ENCODE data around the gene PRDM16.

The PRDM16 gene

DNA sequence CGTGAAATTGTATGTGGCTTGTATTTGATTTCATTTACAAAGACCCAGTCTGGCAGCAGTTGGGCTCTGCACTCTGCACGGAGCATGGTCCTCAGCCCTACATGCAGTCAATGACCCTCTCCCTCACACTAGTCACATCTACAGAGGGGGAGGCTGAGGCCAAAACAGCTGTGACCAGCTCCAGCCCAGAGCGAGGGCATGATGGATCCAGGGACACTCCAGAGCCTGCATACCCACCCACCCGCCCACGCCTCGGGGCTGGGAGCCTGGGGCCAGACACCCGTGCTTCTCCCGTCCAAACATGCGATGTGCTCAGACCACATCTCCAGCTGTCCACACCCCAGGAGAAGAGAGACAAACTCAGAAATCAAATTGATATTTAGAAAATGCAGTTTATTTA is 14.0 kb upstream of the PRDM16 start:
- no peak for DNase-seq

DNA sequence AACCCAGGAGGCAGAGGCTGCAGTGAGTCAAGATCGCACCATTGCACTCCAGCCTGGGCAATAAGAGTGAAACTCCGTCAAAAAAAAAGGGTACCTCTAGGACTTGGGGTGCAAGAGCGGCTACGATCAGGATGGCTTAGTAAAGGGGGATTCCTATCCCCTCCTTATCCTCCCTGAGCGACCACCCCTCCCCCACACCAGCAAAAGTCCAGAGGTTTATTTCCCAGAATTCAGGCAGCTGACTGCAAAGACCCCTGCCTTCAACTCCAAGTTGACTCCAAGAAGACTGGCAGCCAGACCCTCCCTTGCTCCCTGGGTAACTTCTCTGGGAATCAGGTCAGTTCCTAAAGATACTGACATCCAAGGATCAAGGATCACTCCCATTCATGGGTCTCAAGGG is 12.4 kb upstream of the PRDM16 start:
- DNase-seq: no peak

GRCh38 chr1:3058263-3059030 is 10.6 kb upstream of the PRDM16 start:
- DNase-seq: no peak

GRCh38 chr1:3060127-3060526 is 8.9 kb upstream of the PRDM16 start:
- no peak for DNase-seq

GRCh38 chr1:3060601-3061551 is 8.1 kb upstream of the PRDM16 start:
- no peak for DNase-seq

DNA sequence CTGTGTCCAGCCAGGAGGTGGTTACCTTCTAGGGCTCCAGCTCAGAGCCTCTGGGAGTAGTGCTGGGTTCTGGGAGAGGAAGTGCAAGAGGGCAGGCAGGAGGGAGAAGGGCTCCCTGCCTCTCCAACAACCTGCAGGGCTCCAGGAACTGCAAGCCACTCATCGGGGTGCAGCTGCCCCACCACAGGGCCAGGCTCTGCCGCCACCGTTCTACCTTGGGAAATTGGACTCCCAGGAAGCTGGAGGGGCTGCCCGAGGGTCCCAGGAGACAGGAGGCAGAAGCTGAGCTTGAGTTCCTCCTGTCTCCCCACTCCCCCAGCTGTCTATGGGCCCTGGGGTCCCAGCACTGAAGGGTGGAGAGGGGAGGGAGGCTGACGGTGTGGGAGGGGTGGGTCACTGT is 7.4 kb upstream of the PRDM16 start:
- no peak for DNase-seq

GRCh38 chr1:3061981-3062615 is 6.9 kb upstream of the PRDM16 start:
- no peak for DNase-seq

- DNase-seq: no peak
These were observed 6.2 kb upstream of the PRDM16 start for GRCh38 chr1:3062616-3063378.

DNA sequence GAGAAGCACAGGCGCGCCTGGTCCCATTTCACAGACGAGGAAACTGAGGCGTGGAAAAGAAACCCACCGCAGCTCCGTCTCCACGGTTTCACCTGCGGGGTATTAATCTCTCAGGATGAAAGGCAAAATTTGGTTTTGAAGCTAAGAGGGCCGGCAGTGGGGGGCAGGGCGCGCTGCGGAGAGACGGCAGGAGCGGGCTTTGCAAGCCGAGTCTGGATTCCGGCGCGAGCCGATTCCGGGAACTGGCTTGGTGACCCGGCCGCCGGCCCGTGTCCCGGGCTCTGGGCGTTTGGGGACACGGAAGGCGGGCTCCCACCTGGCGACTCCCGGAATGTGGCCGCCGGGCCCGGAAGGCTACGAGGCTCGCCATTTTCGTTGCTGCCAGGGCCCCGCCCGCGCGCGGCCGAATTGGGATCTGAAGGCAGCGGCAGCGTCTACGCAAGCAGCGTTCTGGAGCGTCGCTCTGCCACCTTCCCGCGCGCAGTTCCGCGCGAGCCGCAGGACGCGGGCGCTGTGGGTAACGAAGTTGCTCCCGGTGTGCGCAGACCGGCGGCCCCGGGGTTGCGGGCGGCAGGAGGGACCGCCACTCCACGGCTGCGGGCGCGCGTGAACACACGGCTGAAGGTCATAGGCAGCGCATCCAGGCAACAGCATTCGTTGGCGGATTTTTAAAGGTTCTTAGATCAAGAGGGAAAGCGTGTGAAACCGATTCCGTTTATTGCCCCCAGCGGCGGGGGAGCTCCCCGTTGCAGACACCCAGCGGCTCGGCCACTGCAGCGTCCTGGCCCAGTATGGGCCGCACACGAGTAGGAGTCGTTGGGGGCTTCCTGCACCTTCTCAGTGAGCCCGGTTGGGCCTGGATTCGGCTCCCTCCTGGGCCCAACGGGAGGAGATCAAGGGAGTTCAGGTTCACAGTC is 5.4 kb upstream of the PRDM16 start:
- DNase-seq: no peak

DNA sequence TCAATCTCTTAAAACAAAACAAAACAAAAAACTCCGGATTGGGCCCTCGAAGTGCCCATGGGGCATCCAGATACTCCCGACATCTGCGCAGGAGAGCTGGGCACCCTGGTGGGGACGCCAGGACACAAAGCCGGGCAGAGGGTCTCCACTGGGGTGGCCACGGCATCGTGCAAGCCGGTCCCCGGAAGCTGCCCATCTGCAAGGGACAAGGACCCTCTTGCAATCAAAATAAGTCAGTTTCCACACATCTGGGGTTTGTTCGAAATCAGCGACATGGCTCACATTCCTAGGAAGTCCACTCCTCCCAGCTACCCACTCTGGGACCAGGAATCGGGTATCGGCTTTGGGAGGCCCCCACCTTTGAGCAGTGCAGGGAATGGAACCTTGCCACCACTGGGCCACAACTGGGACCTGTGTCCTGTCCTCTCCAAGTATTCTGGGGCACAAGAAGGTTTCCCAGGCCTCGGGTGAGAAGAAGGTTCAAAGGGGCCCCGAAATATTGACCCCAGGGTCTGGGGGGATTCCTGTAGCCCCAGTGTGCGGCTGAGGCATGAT is 4.6 kb upstream of the PRDM16 start:
- no peak for DNase-seq

GRCh38 chr1:3064901-3065300 is 4.1 kb upstream of the PRDM16 start:
- DNase-seq: no peak

DNA sequence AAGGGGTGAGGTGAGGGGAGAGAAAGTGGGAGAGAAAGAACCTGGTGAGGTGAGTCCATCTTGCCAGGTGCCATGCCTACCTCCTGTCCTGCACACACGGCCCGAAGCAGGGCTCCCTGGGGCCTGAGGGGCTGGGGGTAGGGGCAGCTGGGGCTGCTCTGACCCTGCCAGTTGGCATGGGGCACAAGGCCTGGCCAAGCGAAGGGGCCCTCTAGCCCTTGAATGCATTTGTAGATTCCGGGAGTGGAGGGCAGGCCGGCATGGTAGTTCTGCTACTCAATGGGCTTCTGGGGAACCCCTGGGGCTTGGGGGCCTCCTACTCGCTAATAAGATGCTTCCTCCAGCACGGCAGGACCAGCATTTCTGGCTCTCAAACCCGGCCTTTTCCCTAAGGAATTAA is 3.6 kb upstream of the PRDM16 start:
- DNase-seq: no peak

- DNase-seq: no peak
These were observed 3.2 kb upstream of the PRDM16 start for GRCh38 chr1:3065797-3066196.

- DNase-seq: no peak
These were observed 2.7 kb upstream of the PRDM16 start for GRCh38 chr1:3066250-3066711.

- no peak for DNase-seq
These were observed 2.2 kb upstream of the PRDM16 start for GRCh38 chr1:3066826-3067225.

GRCh38 chr1:3067301-3067670 is 1.7 kb upstream of the PRDM16 start:
- no peak for DNase-seq

DNA sequence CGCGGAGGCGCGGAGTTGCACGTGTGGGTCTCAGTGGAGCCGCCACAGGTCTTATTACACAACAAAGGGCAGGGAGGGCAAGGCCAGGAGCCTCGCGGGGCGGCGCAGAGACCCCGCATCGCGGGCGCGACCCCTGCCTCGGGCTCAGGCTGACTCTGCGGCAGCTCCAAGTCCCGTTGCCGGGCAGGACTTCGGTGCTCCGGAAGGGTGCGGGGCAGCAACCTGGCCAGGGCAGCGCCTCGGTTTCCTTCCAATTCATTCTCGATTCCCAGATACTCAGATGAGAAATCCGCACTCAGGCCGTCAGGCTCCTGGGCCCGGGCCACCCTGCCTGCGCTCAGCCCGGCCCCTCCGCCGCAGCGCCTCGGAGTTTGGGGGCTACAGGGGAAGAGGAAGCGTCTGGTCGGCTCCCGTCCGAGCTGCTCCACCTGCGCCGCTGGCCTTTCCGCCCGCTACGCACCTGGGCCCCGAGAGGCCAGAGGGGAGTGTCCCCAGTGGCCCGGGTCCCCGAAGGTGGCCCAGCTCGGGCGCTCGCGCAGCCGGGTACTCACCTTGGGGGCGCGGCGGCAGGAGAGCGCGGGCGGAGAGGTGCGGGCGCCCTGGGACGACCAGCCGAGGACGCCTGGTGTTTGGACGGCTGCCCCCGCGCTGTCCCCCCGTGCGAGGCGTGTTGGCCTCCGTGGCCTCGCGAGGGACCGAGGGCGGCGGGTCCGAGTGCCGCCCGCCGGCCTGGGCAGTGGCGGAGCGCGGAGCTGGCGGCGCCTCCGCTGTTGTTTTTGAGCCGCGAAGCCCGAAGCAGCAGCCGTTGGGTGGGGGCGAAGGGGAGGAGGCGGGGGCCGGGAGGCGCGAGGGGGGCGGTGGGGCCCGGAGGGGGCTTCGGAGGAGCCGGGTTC is 1.1 kb upstream of the PRDM16 start:
- no peak for DNase-seq

DNA sequence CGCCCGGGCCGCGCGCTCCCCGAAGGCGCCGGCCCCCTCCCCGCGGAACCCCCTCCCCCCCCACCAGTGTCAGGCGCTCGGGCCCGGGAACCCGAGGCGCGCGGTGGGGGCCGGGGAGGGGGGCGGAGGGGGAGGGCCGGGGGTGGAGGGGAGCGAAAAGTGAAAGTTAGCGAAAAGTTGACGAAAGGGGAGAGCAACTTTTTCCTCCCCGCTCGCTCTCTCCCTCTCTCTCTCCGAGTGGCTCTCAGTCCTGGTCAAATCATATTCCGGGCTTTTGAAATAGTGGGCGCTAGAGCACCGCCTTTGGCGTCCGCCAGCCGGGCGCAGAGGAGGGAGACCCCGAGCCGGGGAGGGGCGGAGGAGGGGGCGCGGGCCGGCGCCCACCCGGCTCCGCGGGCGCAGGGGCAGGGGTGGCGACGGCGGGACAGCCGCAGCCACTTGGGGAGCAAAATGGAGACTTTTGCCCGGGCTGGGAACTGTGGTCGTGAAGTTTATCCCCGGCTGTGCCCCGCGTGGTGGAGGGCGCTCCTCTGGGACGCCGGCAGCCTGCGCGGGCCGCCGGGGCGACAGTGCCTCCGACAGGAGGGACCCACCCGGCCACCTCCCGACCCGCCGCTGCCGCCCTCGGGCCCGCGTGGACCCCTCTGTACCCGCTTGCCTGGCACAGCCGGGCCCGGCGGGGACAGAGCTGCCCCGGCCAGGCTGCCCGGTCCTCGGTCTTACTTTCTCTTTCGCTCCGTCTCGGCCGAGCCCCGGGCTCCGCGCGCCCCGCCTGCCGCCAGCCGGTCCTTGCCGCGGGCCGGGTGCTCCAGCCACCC is 697 bp downstream of the PRDM16 start:
- DNase-seq: no peak

- no peak for DNase-seq
These were observed 1.3 kb downstream of the PRDM16 start for GRCh38 chr1:3070309-3070643.

Data from CD4-positive, alpha-beta T cell treated with Interleukin-12 subunit alpha and Interleukin-12 subunit beta, for 1 hour (primary cell).